Measurements from ENCODE around the gene POFUT2.

GRCh38 chr21:45285266-45285931, 2.3 kb downstream of the POFUT2 start:
- TF ChIP-seq CTCF (IDR thresholded peaks at IDR 0.05) (no peak), EP300 (IDR thresholded peaks at IDR 0.05) (no peak), POLR2A (IDR thresholded peaks at IDR 0.05) (no peak)

All from ovary (tissue), 3 donors.